Superior temporal gyrus (tissue), 1 donor: ENCODE data around the gene OR2AT4.
"Not testable (repeated sequence)": the region's sequence is repeated elsewhere in the genome, so short reads cannot be mapped to it uniquely, and the experiment has no call there.

Experiments
- DNase-seq: peaks from one replicate; pipeline ENCODE4 v3.0.0-alpha.2; 2016; ENCODE audit errors: extremely low spot score

Gene OR2AT4

GRCh38 chr11:75068559-75068958 lies 28.1 kb downstream of the OR2AT4 start:
- DNase-seq = no peak

- DNase-seq = no peak
Measured at GRCh38 chr11:75066061-75066460, 30.6 kb downstream of the OR2AT4 start.

- DNase-seq = no peak
Measured at GRCh38 chr11:75063741-75064314, 32.8 kb downstream of the OR2AT4 start.

GRCh38 chr11:75059299-75059698 lies 37.4 kb downstream of the OR2AT4 start:
- no peak for DNase-seq

- DNase-seq = no peak
Measured at GRCh38 chr11:75056814-75057213, 39.9 kb downstream of the OR2AT4 start.

- DNase-seq = no peak
Measured at GRCh38 chr11:75055511-75055910, 41.2 kb downstream of the OR2AT4 start.

GRCh38 chr11:75052457-75052856 lies 44.2 kb downstream of the OR2AT4 start:
- no peak for DNase-seq

GRCh38 chr11:75051043-75051442 lies 45.6 kb downstream of the OR2AT4 start:
- no peak for DNase-seq

GRCh38 chr11:75050516-75050915 lies 46.2 kb downstream of the OR2AT4 start:
- DNase-seq = no peak

- not testable (repeated sequence) for DNase-seq
Measured at GRCh38 chr11:75049501-75050266, 47.0 kb downstream of the OR2AT4 start.

GRCh38 chr11:75047191-75047590 lies 49.5 kb downstream of the OR2AT4 start:
- no peak for DNase-seq

- DNase-seq = not testable (repeated sequence)
Measured at GRCh38 chr11:75046668-75047067, 50.0 kb downstream of the OR2AT4 start.

GRCh38 chr11:75044381-75045170 lies 52.1 kb downstream of the OR2AT4 start:
- not testable (repeated sequence) for DNase-seq

- DNase-seq = not testable (repeated sequence)
Measured at GRCh38 chr11:75041821-75042220, 54.9 kb downstream of the OR2AT4 start.

GRCh38 chr11:75041263-75041662 lies 55.4 kb downstream of the OR2AT4 start:
- no peak for DNase-seq

GRCh38 chr11:75040167-75040770 lies 56.4 kb downstream of the OR2AT4 start:
- no peak for DNase-seq

- no peak for DNase-seq
Measured at GRCh38 chr11:75035911-75036565, 60.6 kb downstream of the OR2AT4 start.

GRCh38 chr11:75035256-75035655 lies 61.4 kb downstream of the OR2AT4 start:
- no peak for DNase-seq

GRCh38 chr11:75033916-75034315 lies 62.8 kb downstream of the OR2AT4 start:
- no peak for DNase-seq

- no peak for DNase-seq
Measured at GRCh38 chr11:75032550-75032935, 64.1 kb downstream of the OR2AT4 start.

- DNase-seq = peak; percentile 81
Measured at GRCh38 chr11:75031771-75032549, 64.7 kb downstream of the OR2AT4 start.
